ENCODE results near the gene FURIN. TPM values are rescaled to one million over a fixed set of nuclear protein-coding genes. Genes with fewer than 3 reads are reported as not detected.
"Not testable (repeated sequence)": the region's sequence is repeated elsewhere in the genome, so short reads cannot be mapped to it uniquely, and the experiment has no call there.

The FURIN gene
- total and polyA plus RNA-seq, 9 of the 15 experiments (the other 6 are each of a cell fraction or from before 2014, with no cell fraction given): 0.92 to 99.9 (median 34.8) TPM

DNA sequence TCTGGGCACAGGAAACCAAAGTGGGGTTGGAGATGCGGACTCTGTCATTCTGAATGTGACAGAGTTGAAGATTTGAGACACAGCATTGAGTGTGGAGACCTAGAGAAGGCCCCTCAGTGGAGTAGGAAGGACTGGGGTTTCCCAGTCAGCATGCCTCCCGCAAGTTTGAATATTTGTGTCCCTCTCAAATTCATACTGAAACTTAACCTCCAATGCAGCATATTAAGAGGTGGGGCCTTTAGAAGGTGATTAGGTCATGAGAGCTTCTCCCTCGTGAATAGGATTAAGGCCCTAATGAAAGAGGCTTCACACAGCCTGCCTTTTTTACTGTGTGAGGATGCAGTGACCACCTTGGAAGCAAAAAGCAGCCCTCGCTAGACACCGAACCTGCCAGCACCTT lies 56.0 kb downstream of the FURIN start:
- Histone ChIP-seq H2AFZ (ENCODE audit: low read depth, low read length) (no peak overlapping the region), H3K4me2 (ENCODE audit: insufficient read depth, low read length) (no peak overlapping the region), H4K20me1 (replicated peaks; ENCODE audit: control insufficient read depth, insufficient read depth, low read length) (no peaks in the 10 kb centered on the region), H3K9ac (ENCODE audit: insufficient read depth in 1 of 2, low read depth in 2 of 2, low read length in 2 of 2) (no peak overlapping the region; a peak in 1 of 4 replicates), H3K27ac (ENCODE audit: extremely low read depth, low read depth, low read length) (peak overlapping the region; percentile 15; the same call in 1 of the 3 replicates), H3K36me3 (ENCODE audit: control insufficient read depth, insufficient read depth, low read length) (peaks cover 39% of the 10 kb centered on the region), H3K4me1 (replicated peaks in 1 of 2; ENCODE audit: control insufficient read depth in 2 of 2, insufficient read depth in 2 of 2, low read length in 2 of 2) (peaks cover 15 to 21% of the 10 kb centered on the region in 2 experiments), H3K9me1 (ENCODE audit: control insufficient read depth, insufficient read depth, low read length) (no peaks in the 10 kb centered on the region), H3K9me3 (replicated peaks; ENCODE audit: control insufficient read depth, insufficient read depth, low read depth, low read length) (no peaks in the 10 kb centered on the region), H3K79me2 (ENCODE audit: control insufficient read depth, insufficient read depth, low read length) (peaks cover 13% of the 10 kb centered on the region), H3K4me3 (no peak overlapping the region), H3K27me3 (ENCODE audit: control insufficient read depth in 2 of 2, insufficient read depth in 2 of 2, low read length in 2 of 2) (no peaks in the 10 kb centered on the region)
- ATAC-seq (no peak), DNase-seq (ENCODE audit: extremely low read depth in 1 of 4, low spot score in 3 of 4) (no peak), FAIRE-seq (no peak)
- TF ChIP-seq, protein P1, sequence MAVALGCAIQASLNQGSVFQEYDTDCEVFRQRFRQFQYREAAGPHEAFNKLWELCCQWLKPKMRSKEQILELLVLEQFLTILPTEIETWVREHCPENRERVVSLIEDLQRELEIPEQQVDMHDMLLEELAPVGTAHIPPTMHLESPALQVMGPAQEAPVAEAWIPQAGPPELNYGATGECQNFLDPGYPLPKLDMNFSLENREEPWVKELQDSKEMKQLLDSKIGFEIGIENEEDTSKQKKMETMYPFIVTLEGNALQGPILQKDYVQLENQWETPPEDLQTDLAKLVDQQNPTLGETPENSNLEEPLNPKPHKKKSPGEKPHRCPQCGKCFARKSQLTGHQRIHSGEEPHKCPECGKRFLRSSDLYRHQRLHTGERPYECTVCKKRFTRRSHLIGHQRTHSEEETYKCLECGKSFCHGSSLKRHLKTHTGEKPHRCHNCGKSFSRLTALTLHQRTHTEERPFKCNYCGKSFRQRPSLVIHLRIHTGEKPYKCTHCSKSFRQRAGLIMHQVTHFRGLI (CRISPR knock-in tag; IDR thresholded peaks at IDR 0.05): no peak
- TF ChIP-seq ETV1 (tag; conservative IDR thresholded peaks at IDR 0.05; ENCODE audit: low read depth): no peak
- TF ChIP-seq CBX5 (IDR thresholded peaks at IDR 0.05; ENCODE audit: borderline replicate concordance, low read depth): no peak
- ChIA-PET CTCF (ENCODE audit: low intra/inter-chr PET ratio) (no interaction called here), POLR2A (interaction anchor here (2.8 to 3.7 kb wide), 2 partner anchors 10 to 14 kb away, joined by 12 to 17 read pairs; no protein-coding TSS in a partner anchor)
- 89% methylated on average over 5 of the region's 5 CpGs for WGBS (ENCODE audit: insufficient coverage, low coverage, missing lambda C conversion rate)
- no TSS peak for BruUV-seq (replicated peaks)
- intact Hi-C loops (cut with micrococcal nuclease) (no loop called here), in situ Hi-C loops (cut with MboI) (no loop called here)

DNA sequence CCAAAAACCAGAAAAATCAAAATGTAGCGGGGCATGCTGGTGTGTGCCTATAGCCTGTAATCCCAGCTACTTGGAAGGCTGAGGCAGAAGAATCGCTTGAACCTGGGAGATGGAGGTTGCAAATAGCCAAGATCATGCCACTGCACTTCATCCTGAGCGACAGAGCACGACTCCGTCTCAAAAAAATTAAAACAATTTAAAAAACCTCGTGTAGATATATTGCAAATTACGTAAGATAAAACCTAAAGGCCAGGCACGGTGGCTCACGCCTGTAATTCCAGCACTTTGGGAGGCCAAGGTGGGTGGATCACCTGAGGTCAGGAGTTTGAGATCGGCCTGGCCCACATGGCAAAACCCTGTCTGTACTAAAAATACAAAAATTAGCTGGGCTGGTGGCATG lies 58.4 kb downstream of the FURIN start:
- Histone ChIP-seq H3K36me3 (ENCODE audit: control insufficient read depth, insufficient read depth, low read length) (peaks cover 21% of the 10 kb centered on the region), H3K79me2 (ENCODE audit: control insufficient read depth, insufficient read depth, low read length) (peaks cover 32% of the 10 kb centered on the region), H3K4me1 (replicated peaks in 1 of 2; ENCODE audit: control insufficient read depth in 2 of 2, insufficient read depth in 2 of 2, low read length in 2 of 2) (peaks cover 29 to 33% of the 10 kb centered on the region in 2 experiments)
- CTCF ChIA-PET (ENCODE audit: low intra/inter-chr PET ratio); H3K9me3 ChIP-seq (replicated peaks; ENCODE audit: control insufficient read depth, insufficient read depth, low read depth, low read length); intact Hi-C loops (cut with micrococcal nuclease); BruUV-seq (replicated peaks); H3K4me2 ChIP-seq (ENCODE audit: insufficient read depth, low read length); H3K27me3 ChIP-seq (ENCODE audit: control insufficient read depth in 2 of 2, insufficient read depth in 2 of 2, low read length in 2 of 2); H4K20me1 ChIP-seq (replicated peaks; ENCODE audit: control insufficient read depth, insufficient read depth, low read length); DNase-seq (ENCODE audit: extremely low read depth in 1 of 4, low spot score in 3 of 4); FAIRE-seq; H3K9ac ChIP-seq (ENCODE audit: insufficient read depth in 1 of 2, low read depth in 2 of 2, low read length in 2 of 2); in situ Hi-C loops (cut with MboI); H3K4me3 ChIP-seq; H3K9me1 ChIP-seq (ENCODE audit: control insufficient read depth, insufficient read depth, low read length); H2AFZ ChIP-seq (ENCODE audit: low read depth, low read length); ATAC-seq; H3K27ac ChIP-seq (ENCODE audit: extremely low read depth, low read depth, low read length): not testable (repeated sequence)
- POLR2A ChIA-PET: interaction anchor here (1.2 to 1.9 kb wide), 6 partner anchors 9 to 23 kb away, joined by 3 to 12 read pairs (median 6); partner anchors contain the start of gene MAN2A2
- WGBS (ENCODE audit: insufficient coverage, low coverage, missing lambda C conversion rate): 90% methylated on average over 10 of the region's 10 CpGs

Data from K562 (cell line).